Retinal pigment epithelial cell (primary cell): ENCODE data around the gene FUCA1.

Experiments used
- DNase-seq: peaks from one replicate; pipeline ENCODE4 v3.0.0-alpha.2; 2010; ENCODE audit warnings: low read depth
- H3K4me3 ChIP-seq: 2 replicates; pipeline ENCODE4 v1.5.1; 2011; ENCODE audit warnings: mild to moderate bottlenecking, low read length, control low read depth, moderate library complexity
- CTCF ChIP-seq: conservative IDR thresholded peaks from 2 replicates; pipeline ENCODE4 v1.5.1; 2011; ENCODE audit warnings: low read depth, low read length, control low read depth, inconsistent platforms

The FUCA1 gene

GRCh38 chr1:23824711-23825075 lies 43.4 kb downstream of the FUCA1 start:
- H3K4me3 ChIP-seq = peak overlapping the region; percentile 97
- DNase-seq = no peak
- no peak for TF ChIP-seq CTCF

DNA sequence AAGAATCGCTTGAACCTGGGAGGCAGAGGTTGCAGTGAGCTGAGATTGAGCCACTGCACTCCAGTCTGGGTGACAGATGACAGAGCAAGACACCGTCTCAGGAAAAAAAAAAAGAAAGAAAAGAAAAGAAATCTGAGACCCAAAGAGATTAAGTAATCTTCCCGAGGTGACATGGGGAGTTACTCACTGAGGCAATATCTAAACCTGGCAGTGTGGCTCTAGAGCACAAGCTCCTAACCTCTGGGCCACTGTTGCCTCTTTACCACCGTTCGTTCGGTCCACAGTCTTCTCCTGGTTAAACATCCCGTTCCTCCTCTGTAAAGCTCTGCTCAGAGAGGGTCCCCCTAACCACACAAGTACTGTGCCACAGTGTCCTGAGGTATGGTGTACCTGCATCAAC lies 44.3 kb downstream of the FUCA1 start:
- no peak for TF ChIP-seq CTCF
- H3K4me3 ChIP-seq = no peak overlapping the region
- no peak for DNase-seq

- no peak overlapping the region for H3K4me3 ChIP-seq
- no peak for TF ChIP-seq CTCF
- DNase-seq = no peak
Measured at GRCh38 chr1:23817633-23818032, 50.5 kb downstream of the FUCA1 start.

GRCh38 chr1:23816906-23817305 lies 51.2 kb downstream of the FUCA1 start:
- H3K4me3 ChIP-seq = no peak overlapping the region
- TF ChIP-seq CTCF = no peak
- no peak for DNase-seq

- TF ChIP-seq CTCF = no peak
- H3K4me3 ChIP-seq = no peak overlapping the region
- DNase-seq = no peak
Measured at GRCh38 chr1:23816361-23816760, 51.7 kb downstream of the FUCA1 start.

DNA sequence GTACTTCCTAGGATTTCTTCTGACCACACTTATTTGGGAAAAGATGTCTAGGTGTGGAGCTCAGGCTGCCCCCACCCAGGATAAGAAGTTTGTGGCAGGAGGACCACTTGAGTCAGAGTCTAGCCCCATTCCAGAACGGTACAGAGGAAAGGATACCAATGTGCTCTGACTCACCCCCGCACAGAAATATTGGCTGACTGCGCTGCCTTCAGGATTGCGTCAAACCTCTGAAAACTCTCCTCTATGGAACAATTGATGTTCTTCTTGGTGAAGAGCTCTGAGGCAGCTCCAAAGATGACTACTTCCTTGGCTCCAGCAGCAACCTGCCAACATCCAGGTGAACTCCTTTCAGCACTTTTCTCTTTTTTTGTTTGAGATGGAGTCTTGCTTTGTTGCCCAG lies 54.1 kb downstream of the FUCA1 start:
- DNase-seq = no peak
- no peak overlapping the region for H3K4me3 ChIP-seq
- TF ChIP-seq CTCF = no peak

GRCh38 chr1:23810818-23811540 lies 57.1 kb downstream of the FUCA1 start:
- no peak overlapping the region for H3K4me3 ChIP-seq

More at GRCh38 chr1:23810818-23811540, 57.1 kb downstream of the FUCA1 start:
- TF ChIP-seq CTCF = peak; percentile 83
- no peak for DNase-seq
